OCI-LY1 (cell line): ENCODE measurements around the gene HOXA9.

ENCODE experiments used
- CTCF ChIP-seq: fragments of 200-600 bp; sonication (generic), shearing (Covaris generic); IDR thresholded peaks from 2 replicates; pipeline ENCODE4 v1.5.1; 2017; ENCODE audit warnings: mild to moderate bottlenecking, antibody characterized with exemption, low read length, moderate library complexity, mixed read lengths
- EZH2 ChIP-seq: fragments of 200-600 bp; sonication (generic), shearing (Covaris generic); IDR thresholded peaks from 2 replicates; pipeline ENCODE4 v1.8.0; 2017; ENCODE audit warnings: borderline replicate concordance, mixed run types, mild to moderate bottlenecking, antibody characterized with exemption, low read length, moderate library complexity, mixed read lengths

- no peak for TF ChIP-seq CTCF
- TF ChIP-seq EZH2, result no peak
Measured at GRCh38 chr7:27209933-27210440, 44.6 kb upstream of the HOXA9 start.
